SU-DHL-6 (cell line): ENCODE measurements around the gene EPHA6.

Experiments
- EZH2phosphoT487 ChIP-seq: fragments of 200-600 bp; sonication (generic), shearing (Covaris generic); conservative IDR thresholded peaks from 2 replicates; pipeline ENCODE4 v1.6.1; 2018; ENCODE audit warnings: mild to moderate bottlenecking, antibody characterized with exemption, low read length, moderate library complexity, mixed read lengths
- TF ChIP-seq, protein P1 (sequence below): fragments of 200-600 bp; sonication (generic); IDR thresholded peaks from one replicate; pipeline ENCODE4 v1.5.1; 2017; ENCODE audit warnings: antibody characterized with exemption, mild to moderate bottlenecking, low read length, moderate library complexity; ENCODE audit not compliant: insufficient read depth, poor library complexity, severe bottlenecking

DNA sequence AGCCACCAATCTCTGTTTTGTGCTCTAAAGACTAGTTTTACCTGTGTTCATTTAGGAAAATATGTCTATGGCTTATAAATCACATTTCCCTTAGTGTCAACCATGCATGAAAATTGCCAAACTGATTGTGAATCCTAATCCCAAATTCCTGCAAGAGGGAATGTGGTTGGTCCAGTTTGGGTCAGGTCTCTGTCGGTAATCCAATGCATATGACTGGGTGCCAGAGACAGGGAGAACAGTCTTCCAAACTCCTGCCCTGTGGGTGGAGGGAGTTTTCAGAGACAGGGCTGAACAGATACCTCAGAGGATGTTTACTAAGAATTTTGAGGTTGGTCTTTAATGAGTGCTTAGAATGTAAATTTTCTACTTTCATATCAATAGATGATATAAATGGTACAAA, 649.6 kb downstream of the EPHA6 start:
- TF ChIP-seq, protein P1, sequence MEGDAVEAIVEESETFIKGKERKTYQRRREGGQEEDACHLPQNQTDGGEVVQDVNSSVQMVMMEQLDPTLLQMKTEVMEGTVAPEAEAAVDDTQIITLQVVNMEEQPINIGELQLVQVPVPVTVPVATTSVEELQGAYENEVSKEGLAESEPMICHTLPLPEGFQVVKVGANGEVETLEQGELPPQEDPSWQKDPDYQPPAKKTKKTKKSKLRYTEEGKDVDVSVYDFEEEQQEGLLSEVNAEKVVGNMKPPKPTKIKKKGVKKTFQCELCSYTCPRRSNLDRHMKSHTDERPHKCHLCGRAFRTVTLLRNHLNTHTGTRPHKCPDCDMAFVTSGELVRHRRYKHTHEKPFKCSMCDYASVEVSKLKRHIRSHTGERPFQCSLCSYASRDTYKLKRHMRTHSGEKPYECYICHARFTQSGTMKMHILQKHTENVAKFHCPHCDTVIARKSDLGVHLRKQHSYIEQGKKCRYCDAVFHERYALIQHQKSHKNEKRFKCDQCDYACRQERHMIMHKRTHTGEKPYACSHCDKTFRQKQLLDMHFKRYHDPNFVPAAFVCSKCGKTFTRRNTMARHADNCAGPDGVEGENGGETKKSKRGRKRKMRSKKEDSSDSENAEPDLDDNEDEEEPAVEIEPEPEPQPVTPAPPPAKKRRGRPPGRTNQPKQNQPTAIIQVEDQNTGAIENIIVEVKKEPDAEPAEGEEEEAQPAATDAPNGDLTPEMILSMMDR: no peak
- no peak for TF ChIP-seq EZH2phosphoT487
